GM19455 (cell line): Measurements from ENCODE around the gene EXD3.

Experiments used
- ATAC-seq: cut with Tn5 transposase; IDR thresholded peaks from one replicate; pipeline ENCODE4 v1.9.1; 2021; ENCODE audit not compliant: unreplicated experiment

The EXD3 gene

DNA sequence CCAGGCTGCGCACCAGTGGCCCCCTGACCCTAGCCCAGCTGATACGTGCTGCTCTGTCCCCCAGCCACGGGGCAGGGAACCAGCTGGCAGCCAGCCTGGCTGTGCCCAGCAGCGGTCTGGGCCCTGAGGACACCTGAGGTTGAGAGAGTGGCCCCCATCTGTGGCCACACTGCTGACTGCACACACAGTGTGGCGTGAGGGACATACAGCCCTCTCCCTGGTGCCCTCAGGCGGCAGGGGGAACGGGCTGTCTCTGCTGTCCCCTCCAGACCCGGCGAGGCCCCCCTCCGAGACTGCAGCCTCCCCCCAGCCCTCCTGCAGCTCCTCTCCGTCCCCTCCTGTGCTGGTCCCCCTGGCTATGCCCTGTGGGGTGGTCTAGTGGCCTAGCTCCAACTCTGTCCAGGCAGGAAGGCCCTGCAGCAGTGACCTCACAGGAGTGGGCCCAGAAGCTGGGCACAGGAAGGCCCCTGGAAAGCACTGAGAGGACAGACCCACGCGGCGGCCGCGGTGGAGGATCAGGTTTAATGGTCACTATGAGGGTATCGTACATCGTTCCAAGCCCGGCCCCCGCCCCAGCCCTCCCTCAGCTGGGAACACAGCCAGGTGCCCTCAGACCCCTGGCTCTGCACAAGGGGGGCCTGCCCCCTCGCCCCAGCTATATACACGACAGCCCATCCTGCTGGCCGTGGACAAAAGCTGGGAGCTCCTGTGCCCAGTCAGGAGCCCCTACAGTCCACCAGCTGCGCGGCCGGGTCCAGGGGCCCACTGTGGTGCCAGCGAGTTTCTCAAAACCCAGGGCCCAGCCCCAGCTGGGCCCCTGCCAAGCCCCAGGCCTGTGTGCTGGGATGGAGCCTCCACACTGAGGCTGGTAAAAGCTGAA lies 25.0 kb upstream of the EXD3 start:
- ATAC-seq = no peak

DNA sequence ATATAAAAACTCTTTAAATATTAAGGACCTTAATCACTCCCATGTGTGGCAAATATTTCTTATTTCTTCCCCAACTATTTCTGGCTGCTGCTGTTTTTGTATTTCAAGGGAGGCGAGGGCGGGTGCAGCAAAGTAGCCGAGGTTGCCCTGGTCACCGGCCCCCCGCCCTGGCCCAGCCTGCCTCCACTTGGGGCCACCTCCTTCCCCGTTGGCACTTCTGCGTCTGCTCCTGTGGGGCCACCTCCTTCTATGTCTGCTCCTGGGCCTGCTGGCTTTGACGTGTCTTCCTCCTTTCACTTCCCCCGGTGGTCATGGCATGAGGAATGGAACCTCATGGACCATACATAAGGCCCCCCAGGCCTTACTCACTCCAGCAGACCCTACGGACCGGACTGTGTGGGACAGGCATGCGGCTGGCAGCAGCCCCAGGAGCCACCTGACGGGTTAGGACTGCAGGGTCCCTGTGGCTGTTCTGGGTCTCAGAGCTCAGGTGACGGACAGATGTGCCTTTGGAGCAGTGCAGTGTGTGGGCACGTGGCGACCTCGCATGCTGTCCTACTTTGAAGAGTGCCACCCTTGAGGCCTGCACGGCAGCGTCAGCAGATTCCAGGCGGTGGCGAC lies 24.0 kb upstream of the EXD3 start:
- ATAC-seq = no peak

DNA sequence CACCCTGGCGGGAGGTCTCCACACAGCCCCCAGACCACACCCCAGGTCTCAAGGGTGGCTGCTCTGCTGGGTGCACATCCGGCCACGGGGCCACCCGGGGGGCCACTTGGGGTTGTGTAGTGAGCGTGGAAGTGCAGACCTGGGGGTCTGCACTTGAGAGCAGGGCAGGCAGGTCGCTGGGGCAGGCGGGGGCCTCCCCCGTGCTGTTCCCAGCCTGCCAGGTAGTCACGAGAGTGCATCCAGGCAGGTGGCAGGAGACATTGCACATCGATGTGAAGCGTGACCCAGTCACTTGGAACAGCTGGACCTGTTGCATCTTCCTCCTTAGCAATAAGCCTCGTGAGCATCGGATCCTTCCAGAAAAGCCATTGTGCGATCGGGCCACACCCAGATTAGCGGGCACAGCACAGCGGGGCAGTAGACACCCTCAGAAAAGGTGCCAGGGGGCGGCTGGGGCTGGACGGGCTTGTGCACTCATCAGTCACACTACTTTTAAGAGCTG lies 23.0 kb upstream of the EXD3 start:
- no peak for ATAC-seq

DNA sequence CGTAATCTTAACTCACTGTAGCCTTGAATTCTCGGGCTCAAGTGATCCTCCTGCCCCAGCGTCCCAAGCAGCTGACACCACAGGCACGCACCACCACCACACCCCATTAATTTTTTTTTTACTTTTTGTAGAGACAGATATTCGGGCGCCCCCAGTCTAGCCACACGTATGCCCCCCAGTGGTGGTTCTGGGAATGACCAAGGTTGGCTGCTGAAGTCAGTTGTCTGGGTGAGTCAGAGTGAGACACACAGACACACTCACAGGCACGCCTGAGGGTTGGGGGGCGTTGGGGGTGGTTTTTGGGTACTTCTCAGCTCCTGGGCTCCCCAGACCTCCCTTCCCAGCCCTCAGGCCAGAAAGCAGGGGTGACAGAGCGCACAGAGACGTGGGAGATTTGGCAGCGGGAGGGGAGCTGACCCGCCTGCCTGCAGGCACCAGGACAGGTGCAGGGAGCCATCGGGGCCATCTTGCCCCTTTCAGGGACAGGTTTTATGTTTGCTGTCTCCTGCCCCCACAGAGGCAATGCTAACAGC lies 22.4 kb upstream of the EXD3 start:
- ATAC-seq = no peak

DNA sequence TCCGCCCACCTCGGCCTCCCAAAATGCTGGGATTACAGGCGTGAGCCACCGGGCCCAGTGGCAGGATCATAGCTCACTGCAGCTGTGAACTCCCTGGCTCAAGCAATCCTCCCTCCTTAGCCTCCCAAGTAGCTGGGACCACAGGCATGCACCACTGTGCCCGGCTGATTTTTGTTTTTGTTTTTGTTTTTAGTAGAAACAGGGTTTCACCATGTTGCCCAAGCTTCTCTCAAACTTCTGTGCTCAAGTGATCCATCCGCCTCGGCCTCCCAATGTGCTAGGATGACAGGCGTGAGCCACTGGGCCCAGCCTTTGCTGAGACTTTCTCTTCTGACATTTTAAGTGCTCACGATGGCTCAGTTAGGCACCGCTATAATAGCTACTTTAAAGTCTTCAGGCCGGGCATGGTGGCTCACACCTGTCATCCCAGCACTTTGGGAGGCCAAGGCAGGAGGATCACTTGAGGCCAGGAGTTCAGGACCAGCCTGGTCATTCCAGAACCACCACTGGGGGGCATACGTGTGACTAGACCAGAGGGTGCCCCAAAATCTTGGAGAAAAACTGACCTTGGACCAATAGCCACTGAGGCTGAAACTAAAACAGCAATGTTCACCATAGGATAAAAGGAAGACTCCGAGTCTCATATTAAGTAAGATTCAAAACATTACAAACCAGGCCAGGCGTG lies 21.3 kb upstream of the EXD3 start:
- no peak for ATAC-seq

DNA sequence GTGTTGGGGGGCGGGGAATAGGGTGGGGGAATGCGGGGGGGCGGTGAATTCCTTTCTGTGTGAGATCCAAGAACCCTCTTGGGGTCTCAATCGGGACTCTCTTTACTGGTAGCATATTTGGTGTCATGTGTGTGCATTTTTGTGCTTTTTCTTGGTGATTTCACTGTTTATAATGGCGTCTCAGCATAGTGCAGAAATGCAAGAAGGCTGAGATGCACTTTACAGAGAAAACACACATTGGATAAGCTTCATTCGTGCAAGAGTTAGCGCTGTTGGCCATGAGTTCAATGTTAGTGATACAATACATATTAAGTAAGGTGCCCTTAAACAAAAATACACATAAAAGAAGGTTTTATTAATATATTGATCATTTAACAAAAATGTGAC lies 19.0 kb upstream of the EXD3 start:
- no peak for ATAC-seq

DNA sequence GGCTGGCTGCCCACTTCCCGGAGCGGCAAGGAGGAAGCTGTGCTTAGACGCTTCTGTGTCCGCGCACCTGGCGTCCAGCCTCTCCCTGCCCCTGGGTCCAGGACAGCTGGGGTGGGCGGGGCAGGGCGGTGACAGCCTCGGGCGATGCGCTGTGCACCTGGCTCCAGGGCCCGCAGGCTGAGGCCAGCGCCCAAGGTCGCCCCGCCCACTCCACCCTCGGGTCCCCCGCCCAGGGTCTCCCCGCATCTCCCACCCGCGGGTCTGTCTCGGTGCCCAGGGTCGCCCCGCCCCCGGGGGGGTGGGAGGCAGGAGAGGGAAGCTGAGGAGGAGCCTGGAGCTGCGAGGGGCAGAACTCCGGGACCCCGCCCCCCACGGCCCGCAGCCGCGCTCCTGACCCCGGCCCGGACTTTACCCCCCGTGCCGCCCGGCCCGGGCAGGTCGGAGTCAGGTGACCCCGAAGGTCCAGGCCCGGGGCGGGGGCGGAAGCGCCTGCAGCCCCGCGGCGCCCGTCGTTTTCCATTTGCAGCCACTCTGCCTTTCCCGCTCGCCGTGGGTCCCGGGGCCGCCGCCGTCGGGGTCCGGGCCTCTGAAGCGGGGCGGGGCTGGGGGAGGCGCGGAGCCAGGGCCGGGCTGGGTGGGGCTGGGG lies 18.4 kb upstream of the EXD3 start, which contains the start of gene ENTPD8:
Gene ENTPD8 (minus strand): TSS at position 69 of the 646 bp plus-strand sequence. CDS start 3,072 bp downstream, outside the sequence.
- no peak for ATAC-seq

DNA sequence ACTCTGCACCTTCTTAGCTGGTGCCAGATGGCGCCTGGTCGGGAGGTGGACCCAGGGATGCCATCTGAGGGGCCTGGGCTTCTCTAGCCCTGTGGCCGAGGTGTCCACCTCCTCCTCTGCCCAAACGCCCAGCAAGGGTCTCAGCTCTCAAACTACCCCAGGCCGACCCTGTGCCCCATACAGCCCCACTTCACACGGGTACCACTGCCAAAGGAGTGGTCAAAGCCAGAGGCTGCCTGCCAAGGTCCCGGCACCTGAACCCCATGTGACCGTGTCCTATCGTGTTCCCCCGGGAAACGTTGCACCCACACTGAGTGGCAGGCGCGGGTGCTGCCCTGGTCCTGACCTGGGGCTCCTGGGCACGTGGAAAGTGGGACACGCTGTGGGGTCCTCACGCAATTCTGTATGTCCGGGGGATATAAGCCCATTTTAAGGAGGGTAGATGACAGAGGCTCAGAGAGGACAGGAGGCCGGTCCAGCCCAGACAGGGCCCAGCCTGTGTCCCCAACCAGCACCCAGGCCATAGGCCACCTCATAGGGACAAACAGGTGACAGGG lies 16.3 kb upstream of the EXD3 start:
- ATAC-seq = no peak

DNA sequence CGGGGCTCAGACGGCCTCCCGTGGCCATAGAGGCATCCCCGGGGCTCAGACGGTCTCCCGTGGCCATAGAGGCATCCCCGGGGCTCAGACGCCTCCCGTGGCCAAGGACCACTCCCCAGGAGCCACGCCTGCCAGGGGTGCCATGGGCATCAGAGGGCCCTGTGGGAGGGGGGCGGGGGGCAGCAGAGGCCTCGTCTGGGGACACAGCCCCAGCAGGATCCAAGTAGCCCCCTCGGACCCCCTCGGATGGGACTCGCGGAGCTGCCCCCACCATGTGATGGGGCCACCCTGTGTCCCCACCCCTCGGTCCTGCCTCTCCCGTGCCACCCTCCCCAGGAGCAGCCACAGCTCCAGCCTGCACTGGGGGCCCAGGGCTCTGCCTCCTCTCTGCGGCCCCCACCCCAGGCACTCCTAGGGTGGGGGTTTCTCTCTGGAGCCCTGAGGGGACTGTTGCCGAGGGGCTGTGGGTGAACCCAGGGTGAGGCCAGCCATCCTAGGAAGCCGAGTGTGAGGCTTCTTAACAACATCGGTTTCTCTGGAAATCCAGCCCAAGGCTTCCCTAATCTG lies 15.7 kb upstream of the EXD3 start:
- ATAC-seq = no peak

DNA sequence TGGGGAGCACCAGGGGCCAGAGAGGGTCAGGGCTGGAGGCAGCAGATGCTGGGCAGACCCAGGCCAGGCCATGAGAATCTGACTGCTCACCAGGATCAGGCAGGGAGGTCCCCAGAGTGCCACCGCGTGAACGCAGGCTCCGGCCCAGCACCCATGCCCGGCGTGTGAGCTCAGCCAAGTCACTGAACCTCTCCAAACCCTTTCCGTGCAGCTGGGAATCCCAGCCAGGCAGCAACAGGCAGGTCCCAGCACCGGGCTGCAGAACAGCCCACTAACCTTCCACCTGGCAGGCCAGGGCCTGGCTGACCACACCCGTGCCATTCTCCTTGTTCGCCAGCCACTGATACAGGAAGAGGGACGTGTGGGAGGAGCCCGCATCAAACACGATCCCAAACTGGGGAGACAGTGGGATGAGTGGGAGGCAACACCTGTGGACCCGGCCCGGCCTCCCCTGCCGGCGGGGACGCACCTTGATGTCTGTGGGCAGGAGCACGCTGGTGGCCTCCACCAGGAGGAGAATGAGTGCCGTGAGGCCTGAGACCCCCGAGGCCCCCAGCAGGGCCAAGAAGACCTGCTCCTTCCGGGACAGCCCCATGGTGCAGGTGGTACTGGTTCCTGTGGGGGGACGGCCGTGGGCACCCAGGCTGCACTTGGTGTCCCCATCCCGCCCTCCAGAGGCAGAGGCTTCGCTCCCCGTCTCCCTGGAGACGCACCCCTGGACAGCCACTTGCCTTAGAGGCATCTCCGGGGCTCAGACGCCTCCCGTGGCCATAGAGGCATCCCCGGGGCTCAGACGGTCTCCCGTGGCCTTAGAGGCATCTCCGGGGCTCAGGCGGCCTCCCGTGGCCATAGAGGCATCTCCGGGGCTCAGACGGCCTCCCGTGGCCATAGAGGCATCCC lies 15.0 kb upstream of the EXD3 start:
- ATAC-seq = no peak

DNA sequence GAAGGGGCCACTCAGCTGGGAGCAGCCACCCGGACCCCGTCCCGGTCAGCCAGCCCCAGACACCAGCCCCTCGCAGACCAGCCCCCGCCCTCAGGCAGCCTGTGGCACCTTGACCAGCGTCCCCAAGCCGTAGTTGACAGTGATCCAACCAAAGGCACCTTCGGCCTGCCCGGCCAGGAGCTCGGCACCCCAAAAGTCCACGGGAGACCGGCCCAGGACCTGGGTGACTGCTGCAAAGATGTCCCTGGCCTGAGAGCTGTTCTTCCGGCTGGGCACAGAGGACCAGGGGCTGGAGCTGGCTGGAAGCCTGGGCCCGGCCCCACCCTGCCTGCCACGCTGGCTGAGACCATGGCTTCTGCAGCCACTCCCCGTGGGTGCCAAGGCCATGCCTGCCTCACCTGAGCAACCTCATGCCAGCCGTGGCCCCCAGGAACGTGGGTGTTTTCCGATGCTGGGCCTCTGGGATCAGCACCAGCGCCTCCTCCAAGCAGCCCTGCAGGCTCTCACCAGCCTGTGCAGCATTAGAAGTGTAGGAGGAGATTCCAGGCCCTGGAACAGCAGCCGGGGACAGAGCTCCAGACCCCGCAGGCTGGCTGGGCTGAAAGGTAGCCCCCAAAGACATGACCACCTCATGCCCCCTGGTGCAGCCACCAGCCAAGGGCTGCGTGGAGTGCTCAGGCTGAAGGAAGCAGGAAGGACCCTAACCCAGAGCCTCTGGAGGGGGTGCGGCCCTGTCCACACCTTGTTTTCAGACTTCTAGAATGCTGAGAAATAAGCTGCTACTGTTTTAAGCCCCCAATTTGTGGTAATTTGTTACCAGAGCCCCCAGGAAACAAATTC lies 14.0 kb upstream of the EXD3 start:
- no peak for ATAC-seq

DNA sequence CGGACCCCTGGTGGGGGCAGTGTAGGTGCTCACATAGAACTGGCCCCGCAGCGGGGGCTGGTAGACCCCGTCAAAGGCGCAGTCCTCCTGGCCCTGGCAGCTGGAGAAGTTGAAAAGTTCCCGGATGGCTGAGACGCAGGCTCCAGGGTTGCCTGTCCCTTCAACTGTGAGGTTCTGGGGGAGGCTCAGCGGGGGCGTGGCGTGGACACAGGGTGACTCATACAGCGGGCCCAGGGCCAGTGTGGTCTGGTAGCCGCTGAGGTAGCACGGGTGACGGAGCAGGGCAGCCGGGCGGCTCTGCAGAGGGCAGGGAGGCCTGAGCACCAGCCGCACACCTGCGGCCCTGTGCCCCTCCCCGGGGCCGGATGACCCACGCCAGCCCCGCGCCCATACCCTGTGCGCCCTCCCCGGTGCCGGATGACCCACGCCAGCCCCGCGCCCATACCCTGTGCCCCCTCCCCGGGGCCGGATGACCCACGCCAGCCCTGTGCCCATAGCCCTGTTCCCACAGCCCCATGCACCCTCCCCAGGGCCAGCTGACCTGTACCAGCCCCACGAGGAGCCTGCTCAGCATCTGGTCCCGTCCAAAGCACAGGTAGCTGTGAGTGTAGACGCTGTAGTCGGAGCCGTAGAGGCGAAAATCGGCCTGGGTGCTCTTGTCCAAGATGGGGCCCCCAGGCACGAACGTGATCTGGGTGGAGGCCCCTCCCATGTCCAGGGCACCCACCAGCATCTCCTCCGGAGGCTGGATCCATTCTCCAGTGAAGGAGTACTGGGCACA lies 13.2 kb upstream of the EXD3 start:
- no peak for ATAC-seq

DNA sequence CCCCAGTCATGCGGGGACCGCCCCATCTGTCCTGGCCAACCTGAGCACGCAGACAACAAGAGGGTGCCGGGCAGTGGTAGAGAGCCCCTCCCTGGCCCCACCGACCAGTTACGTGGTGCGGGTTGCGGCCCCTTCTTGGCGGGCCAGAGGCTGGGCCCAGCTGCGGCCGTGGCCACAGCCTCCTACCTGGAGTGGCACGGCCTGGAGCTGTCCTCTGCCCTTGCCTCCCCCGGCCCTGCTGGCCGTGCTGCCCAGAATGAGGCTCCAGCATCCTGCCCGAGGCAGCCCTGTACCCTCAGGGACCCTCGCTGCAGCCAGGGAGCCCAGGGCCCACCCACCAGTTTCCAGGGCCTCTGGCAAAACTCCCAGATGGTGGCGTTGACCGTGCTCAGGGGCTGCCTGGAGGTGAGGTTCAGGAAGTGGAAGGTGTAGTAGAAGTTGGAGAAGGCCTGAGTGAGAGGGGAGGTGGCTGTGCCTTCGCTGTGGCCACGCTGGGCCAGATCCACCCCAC lies 12.5 kb upstream of the EXD3 start:
- ATAC-seq = no peak

DNA sequence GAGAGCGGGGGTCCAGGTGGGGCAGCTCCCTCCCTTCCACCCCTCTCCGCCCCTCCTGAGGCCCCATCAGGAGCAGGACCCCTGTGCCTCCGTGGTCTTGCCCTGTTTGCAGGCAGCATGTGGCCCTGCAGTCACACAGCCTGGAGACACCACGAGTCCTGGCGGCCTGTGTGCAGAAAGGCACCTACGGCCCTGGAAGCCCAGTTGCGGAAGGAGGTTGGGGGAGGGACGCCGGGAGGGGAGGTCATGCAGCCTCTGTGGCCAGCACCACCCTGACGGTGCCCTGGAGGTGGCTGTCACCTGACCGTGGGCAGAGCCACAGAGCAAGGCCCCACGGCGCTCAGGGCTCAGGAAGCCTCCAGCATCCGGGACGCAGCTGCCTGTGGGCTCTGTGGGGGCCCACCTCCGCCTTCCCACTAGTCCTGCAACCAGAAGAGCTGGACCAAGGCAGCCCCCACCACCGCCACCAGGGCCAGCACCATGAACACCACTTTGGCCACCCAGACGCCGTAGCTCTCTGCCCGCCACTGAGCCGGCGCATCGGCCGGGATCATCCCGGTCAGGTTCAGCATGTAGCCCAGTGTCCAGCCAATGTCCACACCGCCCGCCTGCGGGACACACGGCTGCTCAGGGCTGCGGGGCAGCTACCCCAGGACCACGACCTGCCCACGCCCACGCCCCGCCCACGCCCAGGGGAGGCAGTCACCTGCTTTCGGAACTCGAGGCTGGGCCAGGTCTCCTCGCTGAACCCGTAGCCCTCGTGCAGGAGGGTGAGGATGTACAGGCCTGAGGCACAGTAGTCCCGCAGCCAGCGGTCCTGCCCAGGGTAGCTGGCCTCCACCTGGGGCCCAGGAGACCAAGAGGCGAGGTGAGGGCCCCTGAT lies 11.8 kb upstream of the EXD3 start:
- no peak for ATAC-seq

DNA sequence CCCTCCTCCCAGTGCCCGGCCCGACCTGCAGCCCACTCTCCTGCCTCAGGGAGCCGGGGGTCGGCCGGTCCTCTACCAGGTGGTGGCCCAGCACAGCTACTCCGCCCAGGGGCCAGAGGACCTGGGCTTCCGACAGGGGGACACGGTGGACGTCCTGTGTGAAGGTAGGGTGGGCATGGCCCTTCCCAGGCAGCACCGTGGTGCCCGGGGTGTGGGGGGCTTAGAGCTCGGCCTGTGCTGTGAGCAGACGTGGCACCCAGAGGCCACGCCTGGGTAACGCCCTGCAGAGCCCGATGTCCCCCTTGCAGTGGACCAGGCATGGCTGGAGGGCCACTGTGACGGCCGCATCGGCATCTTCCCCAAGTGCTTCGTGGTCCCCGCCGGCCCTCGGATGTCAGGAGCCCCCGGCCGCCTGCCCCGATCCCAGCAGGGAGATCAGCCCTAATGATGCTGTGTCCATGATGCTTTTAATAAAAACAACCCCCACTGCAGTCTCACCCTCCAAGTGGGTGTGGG lies 11.0 kb upstream of the EXD3 start:
- no peak for ATAC-seq

DNA sequence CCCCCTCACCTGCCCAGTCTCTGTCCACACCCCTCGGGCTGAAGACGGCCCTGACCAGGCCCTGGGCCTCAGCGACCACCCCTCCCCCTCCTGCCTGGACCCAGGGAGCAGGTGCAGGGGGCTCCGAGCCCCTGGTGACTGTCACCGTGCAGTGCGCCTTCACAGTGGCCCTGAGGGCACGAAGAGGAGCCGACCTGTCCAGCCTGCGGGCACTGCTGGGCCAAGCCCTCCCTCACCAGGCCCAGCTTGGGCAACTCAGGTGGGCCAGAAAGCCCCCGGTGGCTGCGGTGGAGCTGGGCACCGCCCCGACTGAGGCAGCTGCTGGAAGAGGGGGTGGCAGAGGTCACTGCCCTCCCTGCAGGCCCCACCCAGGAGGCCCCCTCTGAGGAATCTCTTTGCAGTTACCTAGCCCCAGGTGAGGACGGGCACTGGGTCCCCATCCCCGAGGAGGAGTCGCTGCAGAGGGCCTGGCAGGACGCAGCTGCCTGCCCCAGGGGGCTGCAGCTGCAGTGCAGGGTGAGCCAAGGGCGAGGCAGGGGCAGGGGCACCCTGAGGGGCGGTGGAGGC lies 10.5 kb upstream of the EXD3 start:
- no peak for ATAC-seq
